ENCODE measurements around the gene PFKFB2.
A peak's percentile ranks its signal among the peaks of the same experiment; 100 is the strongest.

The PFKFB2 gene

DNA sequence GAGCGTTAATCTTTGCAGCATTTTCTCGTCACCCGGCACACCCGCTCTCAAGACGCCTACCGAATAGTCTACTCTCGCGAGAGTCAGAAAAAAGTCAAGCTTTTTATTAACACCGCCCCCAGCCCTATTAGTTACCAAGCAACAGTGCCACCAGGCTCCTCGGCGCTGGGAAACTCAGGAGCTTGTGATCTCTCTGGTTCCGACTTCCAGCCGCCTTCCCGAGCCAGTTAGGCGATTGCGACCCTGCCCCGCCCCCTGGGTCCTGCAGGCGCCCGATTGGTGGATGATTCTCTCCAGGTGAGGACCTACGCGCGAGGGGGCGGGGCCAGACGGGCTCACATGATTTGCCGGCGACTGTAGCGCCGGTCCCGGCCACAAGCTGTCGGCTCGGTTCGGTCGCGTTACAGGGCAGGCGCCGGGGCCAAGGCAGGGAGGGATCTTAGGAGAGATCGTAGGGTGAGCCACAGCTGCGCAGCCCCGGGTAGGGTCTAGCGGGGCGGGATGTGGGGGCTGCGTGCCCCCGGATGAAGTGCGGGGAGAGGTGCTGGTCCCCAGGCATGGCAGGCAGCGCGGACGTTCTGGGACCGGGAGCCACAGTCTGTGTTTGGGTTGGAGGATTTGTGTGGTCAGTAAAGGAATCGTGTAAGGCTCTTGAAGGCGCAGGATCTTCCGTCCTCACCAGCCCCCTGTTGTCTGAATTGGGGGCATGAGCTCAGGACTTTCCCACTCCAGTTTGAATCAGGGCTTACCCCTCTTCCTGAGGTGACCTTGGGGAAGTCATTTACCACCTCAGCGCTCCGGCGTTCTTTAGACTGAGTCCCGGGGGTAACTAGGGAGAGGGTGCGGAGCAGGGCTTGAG is at the start of gene PFKFB2:
Gene PFKFB2, plus strand, starts transcription at position 365 of the 859 bp plus-strand sequence. CDS start 1,443 bp downstream, outside the sequence.
- peak; percentile 95 for DNase-seq (ENCODE audit: low read depth in 2 of 2)

DNA sequence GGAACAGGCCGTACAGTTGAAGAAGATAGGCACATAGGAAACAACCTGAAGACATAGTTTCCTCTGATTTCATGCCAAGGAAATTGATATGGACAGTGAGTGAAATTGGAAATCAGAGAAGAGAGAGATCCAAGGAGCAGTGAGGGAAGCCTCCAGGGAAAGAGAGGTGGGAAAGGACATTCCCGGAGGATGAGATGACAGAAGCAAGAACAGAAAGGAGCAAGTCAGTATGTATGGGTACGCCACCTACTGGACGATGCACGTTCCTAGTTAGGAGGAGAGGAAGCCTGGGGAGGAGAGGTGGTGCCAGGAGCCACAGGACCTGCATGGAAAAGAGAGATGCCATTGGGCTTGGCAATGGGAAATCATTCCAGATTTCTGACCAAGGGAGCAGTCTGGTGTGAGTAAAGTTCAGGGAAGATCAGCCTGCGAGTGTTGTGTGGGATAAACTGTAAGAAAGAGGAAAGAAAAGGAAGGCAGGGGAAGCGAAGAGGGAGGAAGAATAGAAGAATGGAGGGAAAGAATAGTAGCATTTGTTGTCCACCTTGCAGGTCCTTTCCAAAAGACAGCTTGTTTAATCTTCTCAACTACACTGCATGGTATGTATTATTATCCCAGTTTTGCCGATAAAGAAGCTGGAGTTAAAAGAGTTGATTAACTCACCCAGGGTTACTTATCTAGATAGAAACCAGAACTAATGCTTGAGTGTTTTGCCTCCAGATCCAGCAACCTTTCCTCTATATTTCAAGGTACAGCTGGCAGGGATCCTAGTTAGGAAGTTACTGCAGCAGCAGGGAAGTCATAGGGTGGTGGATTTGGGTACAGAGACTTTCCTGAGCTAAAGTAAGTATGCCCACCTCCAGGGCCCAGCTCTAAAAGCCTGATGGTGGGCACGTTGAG is 47.9 kb upstream of the PFKFB2 start:
- DNase-seq (ENCODE audit: low read depth in 2 of 2) = peak in 1 of 2 donors; percentile 30

DNA sequence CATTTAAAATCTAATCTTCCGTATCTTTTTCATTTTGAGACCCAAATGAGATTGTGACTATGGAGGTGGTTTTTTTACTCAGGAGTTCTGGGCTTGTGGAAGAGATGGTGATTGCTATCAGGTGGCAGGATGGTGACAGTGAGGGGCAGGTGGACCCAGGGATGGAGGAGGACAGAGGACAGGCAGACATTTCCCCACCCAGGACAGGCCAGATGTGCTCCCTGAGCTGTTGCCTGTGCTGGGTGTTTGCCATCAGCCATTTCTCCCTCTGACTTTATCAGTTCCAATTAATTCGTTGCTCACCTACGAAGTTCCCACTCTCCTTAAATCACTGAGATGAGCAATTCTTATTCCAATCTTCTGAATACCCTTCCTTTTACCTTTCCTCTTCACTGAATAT is 47.0 kb upstream of the PFKFB2 start:
- DNase-seq (ENCODE audit: low read depth in 2 of 2) = no peak

DNA sequence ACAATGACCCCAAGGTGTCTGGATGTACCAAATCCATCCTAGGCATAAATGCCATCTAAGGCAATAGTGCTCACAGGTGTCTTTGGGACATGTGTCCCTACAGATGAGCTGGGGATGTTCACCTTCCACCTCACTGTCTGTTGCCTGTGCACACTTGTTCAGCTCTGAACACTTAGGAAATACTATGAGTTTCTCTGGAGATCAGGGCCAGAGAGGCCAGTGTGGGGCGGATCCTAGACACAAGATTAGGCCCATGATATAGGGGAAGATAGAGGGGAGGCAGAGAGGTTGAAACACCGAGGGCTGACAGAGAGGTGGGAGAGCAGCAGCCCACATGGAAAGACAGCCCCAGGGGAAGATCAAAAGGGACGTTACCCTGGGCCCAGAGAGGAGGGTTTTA is 46.2 kb upstream of the PFKFB2 start:
- DNase-seq (ENCODE audit: low read depth in 2 of 2) = no peak

DNA sequence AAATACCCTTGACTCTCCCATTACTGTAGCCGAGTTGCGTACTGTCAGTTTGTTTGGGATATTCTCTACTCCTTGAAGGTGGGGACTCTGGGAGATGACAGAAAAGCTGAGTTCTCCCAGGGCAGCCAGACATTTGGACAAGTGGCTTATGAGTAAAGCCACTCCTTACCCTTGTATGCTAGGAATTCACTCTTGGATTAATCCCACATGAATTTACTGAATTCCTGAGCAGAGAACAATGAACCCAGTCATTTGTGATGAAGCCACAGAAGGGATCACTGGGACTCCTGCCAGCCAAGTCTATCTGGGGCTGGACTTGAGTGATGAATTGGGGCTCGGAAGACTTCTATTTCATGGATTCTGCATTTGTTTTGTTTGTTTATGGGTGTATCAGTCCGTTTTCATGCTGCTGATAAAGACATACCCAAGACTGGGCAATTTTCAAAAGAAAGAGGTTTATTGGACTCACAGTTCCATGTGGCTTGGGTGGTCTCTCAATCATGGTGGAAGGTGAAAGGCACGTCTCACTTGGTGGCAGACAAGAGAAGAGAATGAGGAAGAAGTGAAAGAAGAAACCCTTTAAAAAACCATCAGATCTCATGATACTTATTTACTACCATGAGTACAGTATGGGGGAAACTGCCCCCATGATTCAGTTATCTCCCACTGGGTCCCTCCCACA is 45.6 kb upstream of the PFKFB2 start:
- DNase-seq (ENCODE audit: low read depth in 2 of 2) = no peak

DNA sequence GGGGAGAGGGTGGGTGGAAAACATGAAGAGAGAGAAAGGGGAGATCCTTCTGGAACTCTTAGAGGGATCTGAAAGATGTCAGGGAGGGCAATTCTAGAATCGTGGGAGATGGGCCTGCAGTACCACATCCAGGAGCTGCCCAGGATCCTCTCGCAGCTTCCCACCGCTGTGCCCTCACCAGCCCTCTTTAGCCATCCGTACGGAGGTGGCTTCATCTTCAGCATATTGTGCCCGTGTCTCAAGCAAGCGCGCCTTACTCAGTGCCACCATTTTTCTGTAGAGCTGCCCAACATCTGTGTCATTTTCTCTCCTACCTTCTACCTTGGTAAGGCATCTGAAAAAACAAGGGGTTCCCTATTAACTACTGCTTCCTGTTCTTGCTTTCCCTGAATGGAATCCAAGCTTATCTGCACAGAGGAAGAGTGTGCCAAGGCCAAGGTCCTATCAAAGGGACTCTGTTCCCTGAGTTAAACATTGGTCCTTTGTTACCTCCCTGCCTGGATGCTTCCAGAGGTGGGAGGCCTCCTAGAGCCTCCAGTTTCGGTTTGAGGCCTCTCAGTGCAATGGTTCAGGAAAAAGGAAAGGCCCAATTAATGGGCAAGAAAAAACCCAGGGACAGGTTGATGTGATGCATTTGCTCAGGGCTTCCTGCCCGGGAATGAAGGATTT is 43.8 kb upstream of the PFKFB2 start:
- DNase-seq (ENCODE audit: low read depth in 2 of 2) = no peak

DNA sequence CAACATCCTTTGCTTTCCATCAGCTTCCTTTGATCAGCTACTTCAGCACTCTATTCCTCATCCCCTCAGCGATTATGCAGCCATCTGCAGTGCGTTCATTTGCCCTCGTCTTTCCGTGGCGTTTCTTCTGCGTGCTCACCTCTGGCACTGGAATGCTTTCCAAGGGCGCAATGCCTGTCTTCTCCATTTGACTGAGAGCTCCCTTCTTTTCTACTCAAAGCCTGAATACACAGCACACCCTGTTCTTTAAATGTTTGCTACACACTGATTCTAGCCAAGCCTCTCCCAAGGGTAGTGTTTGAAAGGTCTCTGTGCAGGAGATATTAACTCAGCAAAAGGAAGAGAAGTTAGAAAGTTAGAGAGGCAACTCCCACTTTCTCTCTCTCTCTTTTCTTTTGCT is 43.1 kb upstream of the PFKFB2 start:
- DNase-seq (ENCODE audit: low read depth in 2 of 2) = no peak

DNA sequence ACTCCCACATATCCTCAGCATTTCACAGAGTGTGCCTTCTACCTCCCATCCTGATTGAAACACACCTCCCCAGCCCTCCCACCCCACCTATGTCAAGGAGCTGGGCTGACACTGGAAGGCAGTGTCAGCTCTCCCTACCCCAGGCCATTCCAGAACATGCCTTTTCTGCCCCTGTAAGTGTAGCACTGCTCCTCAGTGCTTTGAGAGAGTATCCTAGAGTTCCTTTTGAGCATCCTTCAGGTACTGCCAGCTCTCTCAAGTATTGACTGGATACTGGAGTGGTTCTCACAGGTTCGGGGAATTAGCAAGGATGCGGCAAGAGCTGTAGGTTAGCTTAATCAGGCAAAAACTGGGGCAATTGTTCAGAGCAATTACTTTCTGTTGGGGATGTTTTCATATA is 42.3 kb upstream of the PFKFB2 start:
- DNase-seq (ENCODE audit: low read depth in 2 of 2) = no peak

DNA sequence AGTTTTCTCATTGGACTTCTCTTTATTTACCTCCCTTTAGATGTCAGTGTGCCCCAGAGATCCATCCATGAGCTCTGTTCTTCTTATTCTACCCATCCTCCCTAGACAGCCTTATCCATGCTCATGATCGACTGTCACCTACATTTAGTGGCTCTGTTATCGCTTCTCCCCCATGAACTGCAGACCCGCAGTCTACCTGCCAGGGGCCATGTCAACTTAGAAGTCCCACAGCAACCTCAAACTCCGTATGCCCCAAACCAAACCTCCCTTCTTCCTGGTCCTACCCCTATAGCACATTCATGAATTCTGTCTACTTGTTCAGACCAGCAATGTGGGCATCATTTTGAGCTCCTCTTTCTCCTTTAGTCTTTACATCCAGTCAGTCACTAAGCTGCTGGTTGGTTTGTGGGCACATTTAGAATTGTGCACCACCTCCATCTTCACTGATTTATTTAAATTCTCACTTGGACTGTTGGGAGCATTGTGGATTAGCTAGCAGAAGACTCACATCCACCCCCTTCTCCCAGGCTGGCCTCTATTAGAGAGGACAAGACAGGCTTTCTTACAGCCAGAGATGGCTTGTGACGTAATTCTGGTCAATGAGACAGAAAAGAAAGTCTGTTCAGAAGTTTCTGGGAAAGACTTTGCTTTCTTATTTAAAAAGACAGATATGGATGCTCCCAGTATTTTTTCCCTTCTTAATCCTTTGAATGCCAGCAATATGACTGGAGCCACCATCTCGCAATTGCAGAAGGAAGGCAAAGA is 39.6 kb upstream of the PFKFB2 start:
- DNase-seq (ENCODE audit: low read depth in 2 of 2) = no peak

DNA sequence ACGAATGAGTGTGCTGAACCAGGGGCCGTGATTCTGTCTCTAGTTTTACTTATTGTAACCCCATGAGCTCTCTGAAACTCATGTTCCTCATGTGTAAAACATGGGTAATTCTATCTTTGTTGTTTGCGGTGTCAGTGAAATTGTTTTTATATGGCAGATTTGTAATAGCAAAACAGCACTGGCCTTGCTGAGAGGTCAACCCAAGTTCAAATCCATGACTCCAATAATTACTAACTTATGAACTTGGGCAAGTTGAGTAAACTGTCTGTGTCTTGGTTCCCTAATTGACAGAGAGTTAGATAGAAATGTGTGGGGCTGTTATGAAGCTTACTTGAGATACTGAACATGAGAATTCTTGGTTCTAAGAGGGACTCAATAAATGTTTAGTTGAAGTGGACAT is 38.3 kb upstream of the PFKFB2 start:
- no peak for DNase-seq (ENCODE audit: low read depth in 2 of 2)

DNA sequence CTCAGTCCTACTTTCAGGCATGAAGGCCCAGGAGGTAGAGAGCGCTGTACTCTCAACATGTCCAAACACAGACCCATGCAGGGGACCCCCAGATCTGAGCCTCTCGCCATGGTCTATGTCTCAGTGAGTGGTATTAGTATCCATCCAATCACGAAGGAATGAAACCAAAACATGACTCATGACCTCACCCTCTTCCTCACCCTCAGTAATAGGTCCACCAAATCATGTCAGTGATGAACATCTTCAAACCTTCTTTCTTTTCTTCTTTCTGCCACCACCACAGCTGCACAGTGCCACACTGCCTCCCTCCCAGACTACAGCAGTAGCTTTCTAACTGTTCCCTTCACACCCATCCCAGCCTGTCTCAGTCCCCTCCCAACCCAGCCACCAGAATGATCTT is 37.3 kb upstream of the PFKFB2 start:
- DNase-seq (ENCODE audit: low read depth in 2 of 2) = no peak

DNA sequence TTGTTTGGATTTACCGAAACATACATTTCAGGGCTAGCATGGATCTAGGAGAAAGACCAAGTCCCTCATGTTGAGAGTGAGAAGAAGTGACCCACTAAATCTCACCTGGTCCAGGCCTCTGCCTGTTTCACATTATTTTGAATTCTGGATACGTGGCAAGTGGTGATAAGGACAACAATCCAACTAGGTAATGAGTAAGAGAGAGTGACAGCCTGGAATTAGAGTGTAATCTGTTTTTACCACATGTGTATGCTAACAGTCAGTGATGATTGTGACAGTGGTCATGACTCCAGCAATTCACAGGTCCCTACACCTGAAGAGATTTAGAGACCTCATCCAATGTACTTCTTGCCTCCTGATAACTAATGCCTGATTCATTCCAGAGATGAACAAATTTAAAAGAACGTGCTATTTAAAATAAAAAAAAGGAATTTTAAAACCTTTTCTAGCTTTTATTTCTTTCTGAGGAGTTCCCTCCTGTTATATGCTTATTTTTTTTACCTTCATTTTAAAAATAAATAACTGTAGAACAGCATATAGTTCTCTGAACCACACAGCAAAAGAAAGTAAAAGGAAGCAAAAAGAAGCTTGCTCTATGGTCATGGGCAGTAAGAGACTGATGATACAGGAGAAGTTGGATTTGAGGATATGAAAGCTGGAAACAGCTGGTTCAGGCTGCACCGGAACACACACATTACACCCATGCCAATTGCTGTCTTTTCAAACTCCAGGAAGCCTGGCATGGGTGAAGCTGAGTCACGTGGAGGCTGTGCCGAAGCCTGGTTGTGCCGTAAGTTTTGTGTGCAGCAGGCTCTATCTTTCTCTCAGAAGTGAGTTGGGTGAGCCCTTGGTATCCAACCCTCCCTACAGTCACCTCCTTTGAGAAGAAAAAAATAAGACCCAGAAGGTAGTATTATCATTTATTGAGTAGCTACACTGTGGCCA is 35.2 kb upstream of the PFKFB2 start:
- no peak for DNase-seq (ENCODE audit: low read depth in 2 of 2)

DNA sequence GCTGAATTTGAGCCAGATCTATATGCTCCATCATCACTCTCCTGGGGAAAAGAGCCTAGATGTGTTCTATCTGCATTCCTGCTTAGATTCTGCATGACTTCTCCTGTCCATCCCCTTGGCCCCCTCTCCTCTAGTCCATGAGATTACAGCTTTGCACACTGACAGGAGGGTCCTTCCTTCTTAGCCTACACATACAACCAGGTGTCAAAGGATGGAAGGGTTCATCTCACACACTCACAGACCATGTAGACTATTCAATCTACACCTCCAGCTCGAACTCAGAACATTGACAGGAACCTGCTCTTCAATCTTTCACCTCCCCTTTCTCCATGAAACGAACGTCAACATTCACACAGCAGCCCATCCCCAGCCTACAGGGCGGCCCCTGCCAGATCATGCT is 34.4 kb upstream of the PFKFB2 start:
- no peak for DNase-seq (ENCODE audit: low read depth in 2 of 2)

DNA sequence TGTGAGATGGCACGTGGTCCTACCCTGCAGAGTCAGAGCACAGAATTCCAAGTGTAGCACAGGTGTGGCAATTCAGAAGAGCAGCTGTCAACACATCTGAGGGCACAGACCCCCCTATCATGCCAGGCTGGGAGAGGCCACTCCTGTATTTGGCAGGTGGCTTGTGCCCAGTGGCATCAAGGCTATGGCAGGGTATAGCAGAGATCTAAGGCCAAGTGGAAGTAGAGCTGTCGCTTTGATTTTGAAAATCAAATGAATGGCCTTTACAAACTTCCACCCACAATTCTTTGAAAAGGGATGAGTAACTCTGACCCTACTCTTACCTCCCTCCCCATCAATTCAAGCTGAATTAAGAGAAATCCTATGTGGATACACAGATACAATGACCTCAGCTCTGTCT is 33.9 kb upstream of the PFKFB2 start:
- no peak for DNase-seq (ENCODE audit: low read depth in 2 of 2)

DNA sequence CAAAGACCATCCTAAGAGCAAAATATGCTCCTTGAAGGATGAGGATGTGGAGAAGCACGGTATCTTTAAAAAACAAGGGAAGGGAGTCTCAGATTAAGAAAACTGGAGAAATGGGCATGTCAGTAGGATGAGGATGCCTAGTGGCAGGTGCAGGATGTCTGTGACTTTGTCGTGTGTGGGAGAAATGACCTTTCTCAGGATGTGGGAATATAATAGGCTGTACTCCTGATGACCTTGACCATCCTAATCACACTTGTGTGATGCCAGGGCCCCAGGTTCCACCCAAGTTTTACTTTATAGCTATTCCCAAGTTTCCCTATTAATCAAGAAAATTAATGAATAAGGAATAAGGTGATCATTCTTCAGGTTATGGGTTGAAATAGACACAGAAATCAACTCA is 33.4 kb upstream of the PFKFB2 start:
- no peak for DNase-seq (ENCODE audit: low read depth in 2 of 2)

DNA sequence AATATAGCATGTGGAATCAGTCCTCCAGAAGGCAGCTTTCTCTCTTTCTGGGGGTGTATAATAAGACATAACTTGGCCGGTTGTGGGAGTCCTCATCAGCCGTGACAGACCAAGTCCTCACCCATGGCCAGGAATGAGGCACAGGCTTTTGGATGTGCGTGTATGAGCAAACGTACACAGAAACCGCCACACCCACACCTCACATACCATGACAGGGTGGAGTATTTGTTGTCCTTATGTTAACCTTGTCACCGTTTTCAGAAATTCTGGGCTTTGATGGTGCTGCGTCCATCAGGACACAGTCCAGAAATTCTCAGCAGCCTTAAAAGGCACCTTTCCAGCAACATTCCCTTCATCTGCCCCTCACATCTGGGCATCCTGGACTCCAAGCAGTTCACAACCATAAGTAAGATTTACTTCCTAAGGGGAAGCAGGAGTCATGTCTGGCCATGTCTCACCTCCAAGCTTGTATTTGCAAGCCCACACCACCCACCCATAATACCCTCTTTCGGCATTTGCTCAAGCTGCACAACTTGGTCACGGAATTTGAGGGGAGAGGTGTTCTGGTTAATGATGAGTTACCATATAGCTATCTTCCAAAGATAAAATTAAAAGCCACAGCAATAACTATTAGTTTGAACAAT is 32.9 kb upstream of the PFKFB2 start:
- DNase-seq (ENCODE audit: low read depth in 2 of 2) = no peak

DNA sequence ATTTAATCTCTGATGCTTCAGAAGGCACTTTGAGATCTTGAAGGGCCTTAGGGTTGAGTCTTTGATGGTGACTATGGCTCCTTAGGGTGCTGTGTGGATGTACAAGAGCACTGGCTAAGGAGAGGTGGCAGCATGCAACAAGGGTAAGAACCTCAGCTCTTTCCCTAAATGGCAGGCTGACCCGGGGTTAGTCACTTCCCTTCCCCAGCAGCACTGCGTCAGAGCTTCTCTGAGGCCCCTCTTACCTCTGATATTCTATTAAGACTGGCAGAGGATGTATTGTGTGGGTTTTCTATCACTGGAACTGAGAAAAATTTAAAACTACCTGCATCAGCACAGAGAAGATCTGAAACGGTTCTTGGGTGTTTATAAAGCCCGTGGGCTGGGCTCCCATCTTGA is 32.4 kb upstream of the PFKFB2 start:
- no peak for DNase-seq (ENCODE audit: low read depth in 2 of 2)

DNA sequence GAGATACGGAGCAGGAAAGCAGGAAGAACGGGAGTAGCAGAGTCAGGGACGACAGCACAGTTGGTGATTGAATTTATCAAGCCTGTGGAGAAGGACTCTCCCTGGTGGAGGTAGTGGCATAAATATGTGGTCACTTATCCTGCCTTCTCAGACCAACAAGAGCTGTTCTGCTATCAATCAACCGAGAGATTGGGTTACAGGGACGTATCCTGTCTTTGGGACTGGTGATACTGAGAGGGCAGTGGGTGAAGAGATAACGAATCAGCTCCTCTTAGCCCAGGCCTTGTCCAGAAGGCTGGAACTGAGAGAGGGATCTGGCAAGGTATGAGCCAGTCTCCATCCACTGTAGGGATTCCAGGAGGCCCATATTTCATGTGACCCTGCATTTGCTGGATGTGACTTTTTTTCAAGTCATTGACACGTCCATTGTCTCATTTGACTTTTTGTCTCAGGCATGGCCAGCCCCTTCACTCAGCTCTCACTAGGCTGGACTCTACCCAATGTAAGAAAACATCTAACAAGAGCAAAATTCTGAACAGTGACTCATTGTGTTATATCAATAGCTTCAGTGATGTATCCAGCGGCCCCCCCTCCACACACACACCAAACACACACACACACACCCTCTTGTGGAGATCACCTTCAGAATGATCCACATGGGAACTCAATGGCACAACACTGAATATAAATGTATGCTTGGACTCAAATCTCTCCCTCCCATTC is 31.8 kb upstream of the PFKFB2 start:
- DNase-seq (ENCODE audit: low read depth in 2 of 2) = no peak

All from stimulated activated CD4-positive, alpha-beta T cell treated with anti-CD3 and anti-CD28 coated beads, Interleukin-4, amount 100 ng/mL, for 48 hours (primary cell).